Measurements from ENCODE around the gene PLEK2. TPM values are rescaled to one million over a fixed set of nuclear protein-coding genes. Genes with fewer than 3 reads are reported as not detected.

Gene PLEK2
- total and polyA plus RNA-seq, 2 of the 13 experiments (the other 11 are each of a cell fraction or from before 2014, with no cell fraction given), result 0.26 to 1.5 TPM

GRCh38 chr14:67359775-67360469, 52.0 kb downstream of the PLEK2 start, which contains the start of the genes ATP6V1D and EIF2S1 (continued):
- TF ChIP-seq SPEN (CRISPR knock-in tag; IDR thresholded peaks at IDR 0.05; ENCODE audit: low read depth) (peak; percentile 97), ZFAT (CRISPR knock-in tag; conservative IDR thresholded peaks at IDR 0.05) (no peak), ATF2 (CRISPR knock-in tag; IDR thresholded peaks at IDR 0.05) (0 out of 2 replicates have a peak, but pooled peaks have one; percentile 47), NR2F1 (CRISPR knock-in tag; IDR thresholded peaks at IDR 0.05) (peak; percentile 55 to 56; a peak in 2 of 4 replicates), SKI (IDR thresholded peaks at IDR 0.05; ENCODE audit: partially characterized antibody) (no peak), MIXL1 (CRISPR knock-in tag; IDR thresholded peaks at IDR 0.05) (no peak; the same call in 1 of the 2 replicates), MAF1 (CRISPR knock-in tag; IDR thresholded peaks at IDR 0.05; ENCODE audit: borderline replicate concordance) (no peak), ZEB1 (IDR thresholded peaks at IDR 0.05; ENCODE audit: insufficient replicate concordance, low read depth) (no peak), ZNF547 (CRISPR knock-in tag; IDR thresholded peaks at IDR 0.05) (peak; percentile 48; the same call in 1 of the 2 replicates), GTF2F1 (IDR thresholded peaks at IDR 0.05; ENCODE audit: low read length) (no peak), ZNF205 (CRISPR knock-in tag; IDR thresholded peaks at IDR 0.05) (no peak), GPN1 (CRISPR knock-in tag; IDR thresholded peaks at IDR 0.05; ENCODE audit: borderline replicate concordance) (no peak), CREB1 (IDR thresholded peaks at IDR 0.05) (peak; percentile 74), CREB1 (CRISPR knock-in tag; IDR thresholded peaks at IDR 0.05) (peak; percentile 93), NCOA5 (CRISPR knock-in tag; IDR thresholded peaks at IDR 0.05) (no peak), ZBTB37 (CRISPR knock-in tag; IDR thresholded peaks at IDR 0.05) (no peak), DNMT3B (CRISPR knock-in tag; conservative IDR thresholded peaks at IDR 0.05) (no peak), KLF13 (CRISPR knock-in tag; IDR thresholded peaks at IDR 0.05) (no peak), ESRRA (CRISPR knock-in tag; IDR thresholded peaks at IDR 0.05; ENCODE audit: low read depth) (0 out of 2 replicates have a peak, but pooled peaks have one; percentile 62), ZNF7 (CRISPR knock-in tag; IDR thresholded peaks at IDR 0.05) (no peak), ZFP62 (CRISPR knock-in tag; IDR thresholded peaks at IDR 0.05) (no peak), MTF2 (CRISPR knock-in tag; IDR thresholded peaks at IDR 0.05; ENCODE audit: borderline replicate concordance) (no peak), FOXA3 (CRISPR knock-in tag; IDR thresholded peaks at IDR 0.05) (peak; percentile 67; the same call in 1 of the 2 replicates), MTF1 (CRISPR knock-in tag; IDR thresholded peaks at IDR 0.05) (no peak), ZNF503 (CRISPR knock-in tag; IDR thresholded peaks at IDR 0.05) (peak; percentile 68; the same call in 1 of the 2 replicates), HINFP (CRISPR knock-in tag; IDR thresholded peaks at IDR 0.05; ENCODE audit: low read depth) (no peak), ZNF230 (CRISPR knock-in tag; IDR thresholded peaks at IDR 0.05) (no peak)
